GM21737 (cell line): ENCODE measurements around the gene POMT1.
"Not testable (repeated sequence)": the region's sequence is repeated elsewhere in the genome, so short reads cannot be mapped to it uniquely, and the experiment has no call there.

Experiments
- ATAC-seq: cut with Tn5 transposase; IDR thresholded peaks from one replicate; pipeline ENCODE4 v1.9.1; 2021; ENCODE audit warnings: mild to moderate bottlenecking, moderate library complexity; ENCODE audit not compliant: unreplicated experiment

Gene POMT1

GRCh38 chr9:131492070-131492469 lies 10.6 kb upstream of the POMT1 start:
- no peak for ATAC-seq

GRCh38 chr9:131494296-131494870 lies 8.3 kb upstream of the POMT1 start:
- ATAC-seq = no peak

GRCh38 chr9:131495785-131496184 lies 6.9 kb upstream of the POMT1 start:
- ATAC-seq = no peak

GRCh38 chr9:131496844-131497405 lies 5.8 kb upstream of the POMT1 start:
- ATAC-seq = no peak

- no peak for ATAC-seq
Observed at GRCh38 chr9:131499254-131499767, 3.4 kb upstream of the POMT1 start.

GRCh38 chr9:131500377-131500776 lies 2.3 kb upstream of the POMT1 start:
- ATAC-seq = no peak

- ATAC-seq = no peak
Observed at GRCh38 chr9:131500939-131501541, 1.7 kb upstream of the POMT1 start.

GRCh38 chr9:131503626-131504465 lies 1.1 kb downstream of the POMT1 start:
- ATAC-seq = no peak

GRCh38 chr9:131505012-131505411 lies 2.3 kb downstream of the POMT1 start:
- ATAC-seq = no peak

- ATAC-seq = no peak
Observed at GRCh38 chr9:131511416-131511815, 8.7 kb downstream of the POMT1 start.

GRCh38 chr9:131511880-131512279 lies 9.2 kb downstream of the POMT1 start:
- ATAC-seq = no peak

- no peak for ATAC-seq
Observed at GRCh38 chr9:131513177-131513576, 10.5 kb downstream of the POMT1 start.

GRCh38 chr9:131515559-131516031 lies 12.9 kb downstream of the POMT1 start:
- ATAC-seq = not testable (repeated sequence)

GRCh38 chr9:131516100-131516499 lies 13.4 kb downstream of the POMT1 start:
- no peak for ATAC-seq

- ATAC-seq = no peak
Observed at GRCh38 chr9:131516930-131517329, 14.2 kb downstream of the POMT1 start.

GRCh38 chr9:131517761-131518190 lies 15.1 kb downstream of the POMT1 start:
- no peak for ATAC-seq

- no peak for ATAC-seq
Observed at GRCh38 chr9:131518553-131518952, 15.8 kb downstream of the POMT1 start.

GRCh38 chr9:131520503-131520902 lies 17.8 kb downstream of the POMT1 start:
- no peak for ATAC-seq

GRCh38 chr9:131521203-131521602 lies 18.5 kb downstream of the POMT1 start:
- ATAC-seq = no peak

- ATAC-seq = no peak
Observed at GRCh38 chr9:131521822-131522221, 19.1 kb downstream of the POMT1 start.
